ENCODE results near the gene CXCL11.

CXCL11 gene

GRCh38 chr4:75997946-75998345 is 37.9 kb downstream of the CXCL11 start:
- CTCF ChIA-PET: interaction anchor here (2.5 to 4.7 kb wide), 8 partner anchors 13 to 84 kb away, joined by 10 to 153 read pairs (median 24); no protein-coding TSS in a partner anchor
- POLR2A ChIA-PET: no interaction called here
- TF ChIP-seq CTCF (IDR thresholded peaks at IDR 0.05; ENCODE audit: insufficient read depth, low read length, missing control alignments): no peak
- no peak overlapping the region for H3K4me3 ChIP-seq (ENCODE audit: low read depth, low read length)
- no peak for DNase-seq (ENCODE audit: low read depth, low spot score)

- no peak overlapping the region for H3K4me3 ChIP-seq (ENCODE audit: low read depth, low read length)
Observed at GRCh38 chr4:75997081-75997480, 38.8 kb downstream of the CXCL11 start.

GRCh38 chr4:75995727-75996126 is 40.1 kb downstream of the CXCL11 start:
- ChIA-PET POLR2A (no interaction called here), CTCF (interaction anchor here (0.7 to 4.7 kb wide), 42 partner anchors 8 to 509 kb away, joined by 3 to 153 read pairs (median 5); partner anchors contain the start of genes ART3, CXCL11 and CXCL9)
- TF ChIP-seq CTCF (IDR thresholded peaks at IDR 0.05; ENCODE audit: insufficient read depth, low read length, missing control alignments): peak; percentile 34
- DNase-seq (ENCODE audit: low read depth, low spot score): no peak
- H3K4me3 ChIP-seq (ENCODE audit: low read depth, low read length): no peak overlapping the region

More at GRCh38 chr4:75997081-75997480, 38.8 kb downstream of the CXCL11 start:
- TF ChIP-seq CTCF (IDR thresholded peaks at IDR 0.05; ENCODE audit: insufficient read depth, low read length, missing control alignments): no peak
- no peak for DNase-seq (ENCODE audit: low read depth, low spot score)
- POLR2A ChIA-PET: no interaction called here
- CTCF ChIA-PET: interaction anchor here (1.0 to 4.7 kb wide), 21 partner anchors 9 to 112 kb away, joined by 3 to 153 read pairs (median 12); partner anchors contain the start of genes ART3 and CXCL9

GRCh38 chr4:75992462-75992861 is 43.4 kb downstream of the CXCL11 start:
- ChIA-PET POLR2A (no interaction called here), CTCF (interaction anchor here (0.6 to 2.2 kb wide), 17 partner anchors 15 to 507 kb away, joined by 3 to 18 read pairs (median 3); no protein-coding TSS in a partner anchor)
- no peak for DNase-seq (ENCODE audit: low read depth, low spot score)
- TF ChIP-seq CTCF (IDR thresholded peaks at IDR 0.05; ENCODE audit: insufficient read depth, low read length, missing control alignments): no peak
- H3K4me3 ChIP-seq (ENCODE audit: low read depth, low read length): no peak overlapping the region

GRCh38 chr4:75989846-75990528 is 45.9 kb downstream of the CXCL11 start:
- ChIA-PET CTCF (interaction anchor here (1.1 to 1.7 kb wide), 3 partner anchors 11 to 97 kb away, joined by 4 to 5 read pairs (median 4); no protein-coding TSS in a partner anchor), POLR2A (no interaction called here)
- TF ChIP-seq CTCF (IDR thresholded peaks at IDR 0.05; ENCODE audit: insufficient read depth, low read length, missing control alignments): no peak
- DNase-seq (ENCODE audit: low read depth, low spot score): no peak
- H3K4me3 ChIP-seq (ENCODE audit: low read depth, low read length): peak overlapping the region; percentile 89

- peak; percentile 69 for DNase-seq (ENCODE audit: low read depth, low spot score)
- CTCF ChIA-PET: interaction anchor here (1.1 to 2.6 kb wide), 3 partner anchors 11 to 83 kb away, joined by 6 to 14 read pairs (median 6); no protein-coding TSS in a partner anchor
- POLR2A ChIA-PET: no interaction called here
Observed at GRCh38 chr4:75985116-75985515, 50.8 kb downstream of the CXCL11 start.

More at GRCh38 chr4:75985116-75985515, 50.8 kb downstream of the CXCL11 start:
- H3K4me3 ChIP-seq (ENCODE audit: low read depth, low read length): no peak overlapping the region
- no peak for TF ChIP-seq CTCF (IDR thresholded peaks at IDR 0.05; ENCODE audit: insufficient read depth, low read length, missing control alignments)

Data from AG04449 (cell line).